Measurements from ENCODE around the gene SLC12A8.

The SLC12A8 gene

GRCh38 chr3:125186800-125187598 lies 25.5 kb downstream of the SLC12A8 start:
- no peak for DNase-seq (ENCODE audit: low read depth in 2 of 2)

- peak; percentile 15 for DNase-seq (ENCODE audit: low read depth in 2 of 2)
Observed at GRCh38 chr3:125186261-125186787, 26.2 kb downstream of the SLC12A8 start.

- DNase-seq (ENCODE audit: low read depth in 2 of 2), result no peak
Observed at GRCh38 chr3:125185805-125186204, 26.7 kb downstream of the SLC12A8 start.

DNA sequence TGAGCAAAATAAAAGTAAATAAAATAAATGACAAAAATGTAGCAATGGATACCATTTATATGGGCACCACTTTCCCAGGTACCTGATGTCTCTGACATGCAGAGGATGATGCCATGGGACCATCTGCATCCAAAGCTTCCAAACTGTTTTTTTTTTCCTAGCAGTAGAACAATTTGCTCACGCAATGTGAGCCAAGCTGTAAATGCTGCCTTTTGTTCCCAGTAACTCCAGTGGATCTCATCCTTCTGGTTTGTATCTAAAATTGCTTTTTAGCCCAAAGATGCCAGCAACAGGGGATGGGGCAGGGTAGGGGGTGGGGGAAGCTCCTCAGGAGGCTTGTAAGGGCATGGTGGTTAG lies 32.7 kb downstream of the SLC12A8 start:
- no peak for DNase-seq (ENCODE audit: low read depth in 2 of 2)

- DNase-seq (ENCODE audit: low read depth in 2 of 2), result no peak
Observed at GRCh38 chr3:125179143-125179883, 33.2 kb downstream of the SLC12A8 start.

DNA sequence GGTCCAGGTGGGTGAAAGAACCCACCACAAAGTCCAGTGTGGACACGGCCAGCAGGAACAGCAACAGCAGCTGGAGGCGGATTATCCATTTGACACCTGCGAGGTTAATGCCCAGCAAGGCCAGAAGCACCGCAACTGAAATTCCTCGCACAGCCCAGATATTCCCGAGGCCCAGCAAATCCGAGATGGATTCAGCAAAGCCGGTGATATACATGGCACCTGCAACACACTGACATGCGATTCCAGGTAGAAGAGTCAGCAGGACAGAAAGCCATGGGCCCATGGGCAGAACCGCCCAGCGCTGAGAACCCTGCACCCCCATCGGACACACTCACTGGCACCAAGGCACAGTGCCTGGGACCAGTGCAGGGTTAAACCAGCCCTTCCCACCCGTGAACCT lies 34.8 kb downstream of the SLC12A8 start:
- no peak for DNase-seq (ENCODE audit: low read depth in 2 of 2)

- DNase-seq (ENCODE audit: low read depth in 2 of 2), result no peak
Observed at GRCh38 chr3:125175295-125176078, 37.1 kb downstream of the SLC12A8 start.

DNA sequence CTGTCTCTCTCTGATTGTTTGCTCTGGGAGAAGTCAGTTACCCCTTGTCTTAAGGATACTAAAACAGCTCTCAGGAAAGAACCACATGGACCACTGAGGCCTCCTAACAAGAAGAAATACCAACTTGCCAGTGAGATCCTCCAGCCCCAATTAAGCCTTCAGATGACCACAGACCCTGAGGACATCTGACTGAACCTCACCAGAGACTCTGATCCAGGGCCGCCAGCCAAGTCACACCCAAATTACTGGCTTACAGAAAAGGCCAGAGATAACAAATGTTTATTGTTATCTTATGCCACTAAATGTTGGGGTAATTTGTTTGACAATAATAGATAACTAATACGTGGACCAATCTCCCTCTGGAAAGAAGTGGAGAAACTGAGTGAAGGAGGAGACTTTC lies 40.2 kb downstream of the SLC12A8 start:
- DNase-seq (ENCODE audit: low read depth in 2 of 2), result no peak

DNA sequence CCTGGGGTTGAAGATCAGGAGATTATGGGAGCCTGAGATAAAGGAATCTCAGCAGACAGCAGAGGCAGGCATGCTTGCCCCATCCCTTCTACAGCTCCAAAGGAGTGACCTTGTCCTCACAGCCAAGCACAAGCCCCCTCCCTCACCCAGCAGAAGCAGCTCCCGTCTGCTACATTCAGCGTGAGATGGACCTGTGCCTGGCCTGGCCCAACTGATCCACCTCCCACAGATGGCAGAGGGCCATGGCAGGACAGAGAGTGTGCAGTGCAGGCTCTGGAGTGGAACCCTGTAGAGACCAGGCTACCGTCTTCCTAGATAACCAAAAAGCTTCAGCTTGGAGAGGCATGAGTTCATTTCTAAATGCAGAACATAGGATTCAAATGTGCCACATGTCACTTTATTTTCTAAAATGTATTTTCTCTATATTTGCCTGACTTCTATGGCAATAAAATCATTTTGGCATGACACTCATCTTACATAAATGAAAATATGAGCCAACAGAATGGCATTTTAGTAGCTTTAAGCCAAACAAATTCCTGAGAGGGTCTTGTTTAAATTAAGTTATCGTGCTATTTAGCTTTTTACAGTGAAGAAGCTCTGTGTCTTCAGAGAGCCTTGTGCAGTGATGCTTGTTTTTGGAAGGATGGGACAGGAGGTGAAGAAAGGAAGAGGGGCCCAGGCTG lies 43.7 kb downstream of the SLC12A8 start:
- DNase-seq (ENCODE audit: low read depth in 2 of 2), result no peak

GRCh38 chr3:125166599-125167136 lies 45.9 kb downstream of the SLC12A8 start:
- no peak for DNase-seq (ENCODE audit: low read depth in 2 of 2)

GRCh38 chr3:125165948-125166553 lies 46.5 kb downstream of the SLC12A8 start:
- DNase-seq (ENCODE audit: low read depth in 2 of 2), result no peak

GRCh38 chr3:125165189-125165947 lies 47.2 kb downstream of the SLC12A8 start:
- no peak for DNase-seq (ENCODE audit: low read depth in 2 of 2)

DNA sequence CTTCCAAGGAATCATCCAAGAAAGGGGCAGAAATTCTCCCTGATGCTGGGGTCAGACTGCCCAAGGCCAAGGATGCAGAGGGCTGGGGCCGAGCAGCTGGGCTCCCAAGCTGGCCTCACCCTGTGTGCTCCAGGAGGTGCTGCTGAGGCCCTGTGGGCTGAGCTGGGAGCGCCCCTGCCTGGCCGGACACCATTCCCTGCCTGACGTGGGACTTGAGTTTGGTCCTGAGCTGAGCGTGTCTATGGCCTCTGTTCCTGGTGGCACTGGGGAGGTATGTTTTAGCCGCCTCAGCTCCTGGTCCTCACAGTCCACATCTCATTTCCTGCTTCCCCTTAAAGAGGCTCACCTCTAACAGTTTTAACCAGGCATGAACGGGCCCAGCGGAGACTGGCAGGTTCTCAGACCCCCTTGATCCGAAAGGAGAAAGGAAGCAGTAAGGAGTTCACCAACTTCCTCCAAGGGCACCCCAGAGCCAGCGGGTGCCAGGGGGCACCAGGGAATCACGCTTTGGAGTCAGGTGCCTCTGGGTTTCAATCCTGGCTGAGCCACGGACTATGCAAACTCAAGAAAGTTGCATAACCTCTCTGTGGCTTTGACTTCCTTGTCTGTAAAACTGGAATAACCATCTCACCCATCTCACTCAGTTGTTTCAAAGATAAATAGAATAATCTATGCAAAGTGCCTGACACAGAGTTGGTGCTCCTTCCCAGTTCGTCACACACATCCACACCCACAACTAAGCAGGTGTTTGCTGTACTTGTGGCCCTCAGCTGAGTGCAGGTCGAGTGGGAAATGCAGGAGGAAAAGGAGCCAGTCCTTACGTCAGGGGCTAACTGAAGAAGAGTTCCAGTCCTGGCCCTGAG lies 48.6 kb downstream of the SLC12A8 start:
- DNase-seq (ENCODE audit: low read depth in 2 of 2), result no peak

GRCh38 chr3:125161607-125162219 lies 50.8 kb downstream of the SLC12A8 start:
- no peak for DNase-seq (ENCODE audit: low read depth in 2 of 2)

- DNase-seq (ENCODE audit: low read depth in 2 of 2), result no peak
Observed at GRCh38 chr3:125160606-125161371, 51.8 kb downstream of the SLC12A8 start.

DNA sequence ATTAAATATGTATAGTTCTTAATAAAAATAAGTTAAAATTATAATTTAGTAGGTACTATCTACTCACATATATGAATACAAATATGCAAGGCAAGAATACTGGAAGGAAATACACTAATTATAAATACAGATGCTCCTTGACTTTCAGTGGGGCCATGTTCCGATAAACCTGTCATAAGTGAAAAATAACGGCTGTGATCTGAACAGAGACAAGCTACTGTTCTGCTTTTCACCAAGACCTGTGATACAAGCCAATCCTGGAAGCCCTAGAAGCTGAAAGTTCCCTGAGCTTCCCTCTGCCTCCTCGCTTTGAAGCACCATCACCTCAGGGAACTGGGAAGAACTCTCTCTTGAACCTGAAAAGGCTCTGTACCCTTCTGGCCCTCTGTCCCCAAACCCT lies 55.4 kb downstream of the SLC12A8 start:
- DNase-seq (ENCODE audit: low read depth in 2 of 2), result no peak

DNA sequence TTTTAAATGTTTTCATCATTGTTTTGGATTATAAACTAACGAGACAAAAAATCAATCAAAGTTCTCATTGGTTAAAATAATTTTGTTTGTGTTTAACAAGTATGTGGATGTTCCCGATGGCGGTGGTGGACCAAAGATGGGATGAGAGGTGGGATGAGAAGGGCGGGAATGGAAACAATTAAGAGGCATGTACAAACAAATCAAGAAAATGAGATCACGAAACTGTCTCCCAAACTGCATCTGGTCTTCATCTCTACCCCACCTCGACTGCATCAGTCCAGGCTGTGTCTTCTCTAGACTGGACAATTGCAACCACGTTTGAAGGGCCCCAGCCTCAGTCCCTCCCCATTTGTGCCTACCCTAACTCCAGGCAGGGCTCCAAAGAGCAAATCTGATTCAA lies 56.1 kb downstream of the SLC12A8 start:
- DNase-seq (ENCODE audit: low read depth in 2 of 2), result no peak

DNA sequence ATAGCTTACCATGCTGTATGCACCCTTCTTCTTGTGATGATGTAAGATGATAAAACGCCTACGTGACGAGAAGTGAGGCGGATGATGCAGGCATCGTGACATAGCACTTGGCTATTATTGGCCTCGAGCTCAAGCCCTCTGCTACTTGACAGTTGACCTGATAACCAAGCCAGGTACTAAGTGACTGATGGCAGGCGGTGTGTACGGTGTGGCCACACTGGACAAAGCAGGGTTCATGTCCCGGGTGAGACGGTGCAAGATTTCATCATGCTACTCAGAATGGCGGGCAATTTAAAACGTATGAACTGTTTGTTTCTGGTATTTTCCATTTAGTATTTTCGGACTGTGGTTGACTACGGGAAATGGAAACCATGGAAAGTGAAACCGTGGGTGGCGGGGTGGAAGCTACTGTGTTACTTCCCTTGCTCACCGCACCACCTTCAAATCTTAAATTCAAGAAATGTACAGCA lies 57.7 kb downstream of the SLC12A8 start:
- peak in 1 of 2 donors; percentile 34 for DNase-seq (ENCODE audit: low read depth in 2 of 2)
